H9 (cell line): ENCODE data around the gene TERF2IP. TPM values are rescaled to one million over a fixed set of nuclear protein-coding genes. Genes with fewer than 3 reads are reported as not detected.

Experiments used
- DNase-seq: peaks from one replicate; pipeline ENCODE4 v3.0.0-alpha.2; 2017
- H2AFZ ChIP-seq: one replicate; pipeline ENCODE4 v1.6.1; 2013; ENCODE audit warnings: mild to moderate bottlenecking, low read length, control low read depth, moderate library complexity
- H2AK5ac ChIP-seq: 2 replicates; pipeline ENCODE4 v1.6.1; 2013; ENCODE audit warnings: low read length, control low read depth, mixed read lengths; ENCODE audit not compliant: insufficient read length
- H2BK120ac ChIP-seq: one replicate; pipeline ENCODE4 v1.6.1; 2013; ENCODE audit warnings: low read depth, mild to moderate bottlenecking, low read length, control low read depth, inconsistent platforms; ENCODE audit not compliant: poor library complexity, severe bottlenecking
- H2BK12ac ChIP-seq: 2 replicates; pipeline ENCODE4 v1.6.1; 2013; ENCODE audit warnings: low read length, control low read depth, mixed read lengths, low read depth; ENCODE audit not compliant: insufficient read length
- H2BK15ac ChIP-seq: 2 replicates; pipeline ENCODE4 v1.6.1; 2013; ENCODE audit warnings: low read depth, low read length, control low read depth
- H2BK20ac ChIP-seq: one replicate; pipeline ENCODE4 v1.6.1; 2013; ENCODE audit warnings: low read depth, mild to moderate bottlenecking, low read length, control low read depth, inconsistent platforms; ENCODE audit not compliant: poor library complexity, severe bottlenecking
- H2BK5ac ChIP-seq: 2 replicates; pipeline ENCODE4 v1.6.1; 2013; ENCODE audit warnings: low read length, control low read depth, mixed read lengths; ENCODE audit not compliant: insufficient read length
- H3K14ac ChIP-seq: 2 replicates; pipeline ENCODE4 v1.6.1; 2013; ENCODE audit warnings: low read length, control low read depth; ENCODE audit not compliant: insufficient read depth
- H3K18ac ChIP-seq: 2 replicates; pipeline ENCODE4 v1.6.1; 2013; ENCODE audit warnings: low read depth, mild to moderate bottlenecking, mixed read lengths, low read length, control low read depth; ENCODE audit not compliant: insufficient read length
- H3K23ac ChIP-seq: 2 replicates; pipeline ENCODE4 v1.6.1; 2013; ENCODE audit warnings: low read length, control low read depth, mixed read lengths, low read depth; ENCODE audit not compliant: insufficient read length
- H3K23me2 ChIP-seq: 2 replicates; pipeline ENCODE4 v1.6.1; 2013; ENCODE audit warnings: low read depth, mild to moderate bottlenecking, mixed read lengths, low read length, control low read depth; ENCODE audit not compliant: insufficient read length, poor library complexity, severe bottlenecking
- H3K27ac ChIP-seq: 2 replicates; pipeline ENCODE4 v1.5.1; 2013; ENCODE audit warnings: low read length, control low read depth, mixed read lengths, low read depth; ENCODE audit not compliant: insufficient read length
- H3K27me3 ChIP-seq: 2 replicates; pipeline ENCODE4 v1.6.1; 2013; ENCODE audit warnings: low read length, control low read depth, inconsistent platforms; ENCODE audit not compliant: insufficient read depth
- H3K4ac ChIP-seq: 2 replicates; pipeline ENCODE4 v1.6.1; 2013; ENCODE audit warnings: low read depth, mild to moderate bottlenecking, control low read depth, inconsistent platforms, low read length, moderate library complexity
- H3K4me1 ChIP-seq: 2 replicates; pipeline ENCODE4 v1.6.1; 2013; ENCODE audit warnings: low read length, control low read depth, inconsistent platforms; ENCODE audit not compliant: insufficient read depth
- H3K4me2 ChIP-seq: 2 replicates; pipeline ENCODE4 v1.6.1; 2013; ENCODE audit warnings: low read length, control low read depth, mixed read lengths; ENCODE audit not compliant: insufficient read length, insufficient read depth
- H3K56ac ChIP-seq: 2 replicates; pipeline ENCODE4 v1.6.1; 2013; ENCODE audit warnings: low read depth, mild to moderate bottlenecking, mixed read lengths, low read length, control low read depth; ENCODE audit not compliant: insufficient read length
- H3K79me1 ChIP-seq: 2 replicates; pipeline ENCODE4 v1.6.1; 2013; ENCODE audit warnings: low read depth, mild to moderate bottlenecking, moderate library complexity, low read length, control low read depth, inconsistent platforms; ENCODE audit not compliant: insufficient read depth, poor library complexity, severe bottlenecking
- H3K79me2 ChIP-seq: 2 replicates; pipeline ENCODE4 v1.6.1; 2013; ENCODE audit warnings: low read length, control low read depth, inconsistent platforms; ENCODE audit not compliant: insufficient read depth
- H3K9ac ChIP-seq: 2 replicates; pipeline ENCODE4 v1.6.1; 2013; ENCODE audit warnings: low read length, control low read depth, mixed read lengths; ENCODE audit not compliant: insufficient read length; ENCODE audit errors: extremely low read depth
- H3K9me3 ChIP-seq: one replicate; pipeline ENCODE4 v1.6.1; 2013; ENCODE audit warnings: low read depth, low read length, inconsistent platforms; ENCODE audit not compliant: control insufficient read depth
- H3T11ph ChIP-seq: one replicate; pipeline ENCODE4 v1.6.1; 2013; ENCODE audit warnings: mild to moderate bottlenecking, low read length, control low read depth, inconsistent platforms
- H4K20me1 ChIP-seq: one replicate; pipeline ENCODE4 v1.6.1; 2013; ENCODE audit not compliant: control insufficient read depth, insufficient read length, insufficient read depth
- H4K5ac ChIP-seq: 2 replicates; pipeline ENCODE4 v1.6.1; 2013; ENCODE audit warnings: low read depth, mild to moderate bottlenecking, mixed read lengths, low read length, control low read depth; ENCODE audit not compliant: insufficient read length
- H4K8ac ChIP-seq: replicated peaks from 2 replicates; pipeline ENCODE4 v1.6.1; 2013; ENCODE audit warnings: low read length, control low read depth, mixed read lengths, low read depth; ENCODE audit not compliant: insufficient read length
- H4K91ac ChIP-seq: 2 replicates; pipeline ENCODE4 v1.6.1; 2013; ENCODE audit warnings: low read depth, mild to moderate bottlenecking, moderate library complexity, mixed read lengths, low read length, control low read depth; ENCODE audit not compliant: insufficient read length
- H3K27ac Mint-ChIP-seq, 3 experiments: 2 replicates in 2 of 3; 3 replicates in 1 of 3; pipeline ENCODE4 v1.8.0; 2020 to 2021; ENCODE audit warnings: mixed read lengths in 3 of 3, mild to moderate bottlenecking in 1 of 3, moderate library complexity in 1 of 3
- H3K27me3 Mint-ChIP-seq: 2 replicates; pipeline ENCODE4 v1.8.0; 2021; ENCODE audit warnings: low read depth, mild to moderate bottlenecking, moderate library complexity, mixed read lengths
- H3K36me3 Mint-ChIP-seq, 3 experiments: 2 replicates in 2 of 3; 3 replicates in 1 of 3; pipeline ENCODE4 v1.8.0; 2020 to 2021; ENCODE audit warnings: low read depth in 3 of 3, mixed read lengths in 3 of 3; ENCODE audit not compliant: insufficient read depth in 1 of 3
- H3K4me1 Mint-ChIP-seq, 2 experiments: 2 replicates each; pipeline ENCODE4 v1.8.0; 2020; ENCODE audit warnings: mixed read lengths in 2 of 2
- H3K4me3 Mint-ChIP-seq, 2 experiments: 2 replicates in 1 of 2; 3 replicates in 1 of 2; pipeline ENCODE4 v1.8.0; 2020 to 2021; ENCODE audit warnings: mild to moderate bottlenecking in 2 of 2, mixed read lengths in 2 of 2, moderate library complexity in 1 of 2
- H3K9me3 Mint-ChIP-seq, 2 experiments: 2 replicates in 1 of 2; 3 replicates in 1 of 2; pipeline ENCODE4 v1.8.0; 2020; ENCODE audit warnings: mild to moderate bottlenecking in 2 of 2, mixed read lengths in 2 of 2, moderate library complexity in 1 of 2
- WGBS: extraction: QIAGEN DNeasy Blood & Tissue Kit; methylation state at CpG from one replicate; pipeline ENCODE4 v1.1.7; 2013; ENCODE audit warnings: missing lambda C conversion rate, low lambda C conversion rate, mixed read lengths; ENCODE audit not compliant: insufficient read length; ENCODE audit errors: extremely low coverage; 5-methylcytosine and 5-hydroxymethylcytosine counted together
- total RNA-seq: library from RNA; stranded (reverse); gene quantifications from 2 replicates; pipeline ENCODE4 v1.2.1, GENCODE V29; 2021
- TF ChIP-seq, protein P1 (sequence below): fragments of 200-600 bp; sonication (generic); conservative IDR thresholded peaks from 3 replicates; pipeline ENCODE4 v1.8.0; 2021; ENCODE audit warnings: antibody characterized with exemption, mild to moderate bottlenecking

Gene TERF2IP
- total RNA-seq, 1 experiment from 2014 or later = 15.6 TPM

DNA sequence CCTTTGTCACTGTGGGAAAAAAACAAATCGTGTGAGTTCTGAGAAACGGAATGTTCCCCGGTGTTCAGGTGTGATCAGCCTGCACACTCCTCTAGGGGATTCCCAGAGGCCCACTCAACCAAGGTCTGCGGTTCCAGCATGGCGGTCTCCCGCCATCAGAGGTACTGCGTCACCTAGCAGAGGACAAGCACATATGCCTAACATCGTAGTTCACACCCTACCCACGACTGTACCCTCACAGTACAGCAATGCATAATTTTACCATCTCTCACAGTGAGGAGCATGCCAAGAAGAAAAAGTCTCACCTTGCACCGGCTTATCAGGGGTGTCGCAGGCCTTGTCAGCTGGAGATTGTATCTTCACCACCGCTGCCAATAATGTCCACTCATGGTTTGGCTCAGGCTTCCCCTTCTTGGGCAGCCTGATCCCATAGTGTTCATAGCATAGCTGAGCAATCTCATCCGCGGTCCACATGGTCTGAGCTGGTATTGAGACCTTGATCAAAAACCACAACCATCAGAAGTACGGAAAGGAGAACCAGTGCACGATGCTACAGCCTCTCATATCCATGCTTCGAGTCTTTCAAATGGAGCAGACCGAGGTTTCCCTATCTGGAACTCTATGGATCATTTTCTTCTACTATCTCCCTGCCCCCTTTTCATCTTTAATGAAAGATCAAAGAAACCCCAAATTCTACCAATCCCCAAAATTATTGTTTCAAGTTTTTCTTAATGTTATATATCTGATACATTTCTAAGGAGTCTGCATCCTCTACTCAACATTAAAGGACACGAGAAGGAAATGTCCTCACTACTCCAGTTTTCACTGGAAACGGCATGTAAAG lies 27.0 kb upstream of the TERF2IP start:
- Mint-ChIP-seq H3K4me3 (no peak overlapping the region), H3K4me1 (peaks cover 15 to 17% of the 10 kb centered on the region in 2 experiments), H3K27me3 (peaks cover 1% of the 10 kb centered on the region; the same call in 1 of the 2 replicates), H3K36me3 (peaks cover 22 to 46% (median 39%) of the 10 kb centered on the region in 3 experiments; a peak in 6 of 7 replicates), H3K27ac (no peak overlapping the region; a peak in 1 of 7 replicates), H3K9me3 (no peaks in the 10 kb centered on the region)
- Histone ChIP-seq H3K14ac (no peak overlapping the region), H3K23ac (no peak overlapping the region), H3K27me3 (no peaks in the 10 kb centered on the region), H4K5ac (no peak overlapping the region), H3K27ac (no peak overlapping the region), H3K18ac (no peak overlapping the region), H3K79me2 (no peaks in the 10 kb centered on the region), H3K23me2 (peaks cover 11% of the 10 kb centered on the region), H2AK5ac (no peak overlapping the region), H2BK12ac (no peak overlapping the region), H3K9ac (no peak overlapping the region), H3K79me1 (no peaks in the 10 kb centered on the region), H2BK15ac (no peak overlapping the region), H3K56ac (no peak overlapping the region), H3K4ac (no peak overlapping the region), H3K9me3 (no peaks in the 10 kb centered on the region), H4K91ac (no peak overlapping the region), H4K20me1 (no peaks in the 10 kb centered on the region), H2BK5ac (no peak overlapping the region), H3T11ph (no peak overlapping the region), H2BK120ac (no peak overlapping the region), H3K4me2 (no peak overlapping the region), H2AFZ (no peak overlapping the region), H4K8ac (no peak overlapping the region), H2BK20ac (no peak overlapping the region), H3K4me1 (no peaks in the 10 kb centered on the region)
- TF ChIP-seq, protein P1, sequence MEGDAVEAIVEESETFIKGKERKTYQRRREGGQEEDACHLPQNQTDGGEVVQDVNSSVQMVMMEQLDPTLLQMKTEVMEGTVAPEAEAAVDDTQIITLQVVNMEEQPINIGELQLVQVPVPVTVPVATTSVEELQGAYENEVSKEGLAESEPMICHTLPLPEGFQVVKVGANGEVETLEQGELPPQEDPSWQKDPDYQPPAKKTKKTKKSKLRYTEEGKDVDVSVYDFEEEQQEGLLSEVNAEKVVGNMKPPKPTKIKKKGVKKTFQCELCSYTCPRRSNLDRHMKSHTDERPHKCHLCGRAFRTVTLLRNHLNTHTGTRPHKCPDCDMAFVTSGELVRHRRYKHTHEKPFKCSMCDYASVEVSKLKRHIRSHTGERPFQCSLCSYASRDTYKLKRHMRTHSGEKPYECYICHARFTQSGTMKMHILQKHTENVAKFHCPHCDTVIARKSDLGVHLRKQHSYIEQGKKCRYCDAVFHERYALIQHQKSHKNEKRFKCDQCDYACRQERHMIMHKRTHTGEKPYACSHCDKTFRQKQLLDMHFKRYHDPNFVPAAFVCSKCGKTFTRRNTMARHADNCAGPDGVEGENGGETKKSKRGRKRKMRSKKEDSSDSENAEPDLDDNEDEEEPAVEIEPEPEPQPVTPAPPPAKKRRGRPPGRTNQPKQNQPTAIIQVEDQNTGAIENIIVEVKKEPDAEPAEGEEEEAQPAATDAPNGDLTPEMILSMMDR = no peak
- WGBS = no CpG with 5 or more reads among the region's 20 CpGs
- no peak for DNase-seq
